ENCODE data around the gene SAFB.

SAFB gene

GRCh38 chr19:5595129-5595528, 27.8 kb upstream of the SAFB start:
- no peak for DNase-seq (ENCODE audit: low spot score)
- in situ Hi-C loops (cut with MboI; ENCODE audit: low pct_unique_long_range_greater_than_20kb, low sequenced_read_pairs, unreplicated experiment) = no loop called here
- no peak for TF ChIP-seq CTCF (IDR thresholded peaks at IDR 0.05; ENCODE audit: extremely low read depth, insufficient read depth, missing control alignments)

DNA sequence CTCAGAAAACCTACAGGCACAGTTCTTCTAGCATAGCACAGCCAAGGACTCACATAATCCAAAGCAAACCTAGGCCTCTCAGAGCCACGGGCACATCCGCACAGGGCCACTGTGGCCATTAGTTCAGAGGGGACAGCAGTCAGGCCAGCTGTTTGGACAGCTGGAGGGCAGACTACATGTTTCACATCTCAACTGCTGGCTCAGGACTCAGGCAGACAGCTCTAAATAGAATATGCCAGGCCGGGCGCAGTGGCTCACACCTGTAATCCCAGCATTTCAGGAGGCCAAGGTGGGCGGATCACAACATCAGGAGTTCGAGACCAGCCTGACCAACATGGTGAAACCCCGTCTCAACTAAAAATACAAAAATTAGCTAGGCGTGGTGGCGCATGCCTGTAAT, 27.1 kb upstream of the SAFB start:
- in situ Hi-C loops (cut with MboI; ENCODE audit: low pct_unique_long_range_greater_than_20kb, low sequenced_read_pairs, unreplicated experiment) = no loop called here
- no peak for TF ChIP-seq CTCF (IDR thresholded peaks at IDR 0.05; ENCODE audit: extremely low read depth, insufficient read depth, missing control alignments)
- no peak for DNase-seq (ENCODE audit: low spot score)

DNA sequence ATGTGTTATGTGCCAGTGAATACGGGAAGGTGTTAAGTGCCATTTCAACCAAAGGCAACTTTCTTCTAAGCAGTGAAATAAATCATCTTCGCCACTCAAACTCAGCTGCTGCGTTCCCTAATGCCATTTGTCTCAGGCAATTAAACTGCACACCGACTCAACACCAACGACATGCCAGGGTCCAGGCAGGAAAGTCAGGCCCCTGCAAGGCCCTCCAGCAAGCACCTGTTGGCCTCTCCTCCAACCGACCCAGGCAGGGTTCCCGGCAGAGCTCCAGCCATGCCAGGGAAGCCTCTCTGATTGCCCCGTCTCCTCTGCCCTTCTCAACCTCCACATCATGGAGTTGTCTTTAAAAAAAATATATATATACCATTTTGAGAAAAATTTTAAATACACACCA, 22.1 kb upstream of the SAFB start:
- in situ Hi-C loops (cut with MboI; ENCODE audit: low pct_unique_long_range_greater_than_20kb, low sequenced_read_pairs, unreplicated experiment) = no loop called here
- TF ChIP-seq CTCF (IDR thresholded peaks at IDR 0.05; ENCODE audit: extremely low read depth, insufficient read depth, missing control alignments) = no peak

DNA sequence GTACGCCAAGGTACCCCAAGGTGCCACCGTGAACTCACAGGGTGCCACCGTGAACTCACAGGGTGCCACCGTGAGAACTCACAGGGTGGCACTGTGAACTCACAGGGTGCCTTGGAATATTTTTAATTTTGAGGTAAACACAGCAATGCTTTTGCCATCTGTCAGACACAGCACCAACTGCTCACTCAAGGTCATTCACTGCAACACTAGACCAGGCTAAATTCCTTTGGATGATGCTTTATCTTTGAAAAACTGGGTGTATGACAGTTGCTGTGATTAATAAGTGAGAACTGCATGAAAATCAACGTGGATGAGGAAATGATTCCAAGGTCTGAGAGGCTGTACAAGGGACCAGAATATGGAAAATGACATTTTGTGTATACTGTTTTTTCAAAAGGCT, 19.3 kb upstream of the SAFB start:
- in situ Hi-C loops (cut with MboI; ENCODE audit: low pct_unique_long_range_greater_than_20kb, low sequenced_read_pairs, unreplicated experiment) = no loop called here
- TF ChIP-seq CTCF (IDR thresholded peaks at IDR 0.05; ENCODE audit: extremely low read depth, insufficient read depth, missing control alignments) = no peak
- no peak for DNase-seq (ENCODE audit: low spot score)

More for the DNA sequence above, 22.1 kb upstream of the SAFB start:
- no peak for DNase-seq (ENCODE audit: low spot score)

- no peak for TF ChIP-seq CTCF (IDR thresholded peaks at IDR 0.05; ENCODE audit: extremely low read depth, insufficient read depth, missing control alignments)
- no peak for DNase-seq (ENCODE audit: low spot score)
- in situ Hi-C loops (cut with MboI; ENCODE audit: low pct_unique_long_range_greater_than_20kb, low sequenced_read_pairs, unreplicated experiment) = no loop called here
Measured at GRCh38 chr19:5605362-5605761, 17.5 kb upstream of the SAFB start.

DNA sequence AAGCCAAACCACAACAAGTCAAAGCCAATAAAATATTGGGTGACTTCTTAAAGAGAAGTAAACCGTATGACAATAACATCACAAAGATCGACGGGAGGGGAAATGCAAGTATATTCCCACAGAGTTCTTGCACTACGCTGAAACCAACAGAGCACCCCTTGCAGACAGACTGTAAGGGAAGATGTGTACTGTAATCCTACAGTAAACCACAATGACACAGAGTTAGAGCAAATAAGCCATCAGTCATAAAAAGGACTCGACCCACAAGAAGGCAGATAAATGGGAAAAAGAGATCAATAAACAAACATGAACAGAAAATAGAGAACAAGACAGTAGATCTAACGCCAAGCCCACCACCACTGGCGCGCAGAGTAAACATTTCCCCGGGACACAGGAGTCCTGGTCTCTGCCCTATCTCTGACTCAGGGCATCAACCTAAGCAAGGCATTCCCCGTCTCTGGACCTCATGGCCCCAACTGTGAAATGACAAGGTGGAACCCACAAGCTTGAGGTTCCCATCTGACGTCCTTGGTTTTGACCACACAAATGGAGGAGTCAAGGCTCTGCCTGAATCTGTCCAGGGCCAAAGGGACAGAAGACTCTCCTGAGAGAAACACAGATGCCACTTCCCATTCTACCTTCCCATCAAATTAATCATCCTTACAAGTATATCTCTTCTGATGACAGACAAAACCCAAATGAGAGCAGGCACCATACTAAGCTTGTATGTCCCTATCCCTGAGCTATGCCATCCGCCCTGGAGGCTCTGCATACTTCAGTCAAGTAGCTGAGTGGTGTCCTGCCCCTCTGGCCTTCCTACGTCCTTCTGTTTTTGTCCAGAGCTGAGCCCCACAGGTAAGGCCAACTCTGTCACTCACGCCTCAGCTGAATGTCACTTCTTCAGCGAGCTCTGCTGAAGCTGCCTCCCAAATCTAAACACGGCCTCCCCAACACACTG, 15.3 kb upstream of the SAFB start:
- DNase-seq (ENCODE audit: low spot score) = no peak
- no peak for TF ChIP-seq CTCF (IDR thresholded peaks at IDR 0.05; ENCODE audit: extremely low read depth, insufficient read depth, missing control alignments)
- in situ Hi-C loops (cut with MboI; ENCODE audit: low pct_unique_long_range_greater_than_20kb, low sequenced_read_pairs, unreplicated experiment) = no loop called here

Data from GM13977 (cell line).